Vagina (tissue), 2 donors: Measurements from ENCODE around the gene EIF1AY.

Experiments used
- POLR2A ChIP-seq, 2 donors: fragments of 450-650 bp; IDR thresholded peaks; one replicate each; pipeline ENCODE4 v1.6.1; 2017; ENCODE audit warnings: antibody characterized with exemption in 2 of 2, mild to moderate bottlenecking in 2 of 2, moderate library complexity in 2 of 2
- TF ChIP-seq, protein P1 (sequence below), 3 experiments: fragments of 450-650 bp in 2 of 3; fragments of 200-600 bp in 1 of 3; sonication (generic) in 1 of 3; IDR thresholded peaks; one replicate each; pipeline ENCODE4 v1.5.1; 2017 to 2019; ENCODE audit warnings: antibody characterized with exemption in 3 of 3, mild to moderate bottlenecking in 2 of 3, moderate library complexity in 2 of 3

DNA sequence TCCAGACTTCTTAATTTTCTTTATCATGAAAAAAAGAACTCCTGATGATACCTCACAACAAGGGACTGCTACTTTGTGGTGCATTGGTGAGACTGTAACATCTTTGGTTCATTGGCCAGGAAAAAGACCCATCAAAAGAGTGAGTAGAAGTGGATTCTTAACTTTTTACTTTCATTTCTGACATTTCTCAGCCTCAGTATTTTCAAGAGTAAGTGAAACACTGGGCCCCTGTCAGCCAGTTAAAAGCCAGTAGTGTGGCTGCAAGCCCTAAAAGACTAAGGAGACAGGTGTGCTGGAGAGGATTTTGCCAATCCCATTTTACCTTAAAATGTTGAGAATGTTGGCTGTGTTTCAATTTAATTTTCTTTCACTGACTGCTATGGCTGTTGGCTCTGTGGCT is 36.6 kb upstream of the EIF1AY start:
- TF ChIP-seq, protein P1, sequence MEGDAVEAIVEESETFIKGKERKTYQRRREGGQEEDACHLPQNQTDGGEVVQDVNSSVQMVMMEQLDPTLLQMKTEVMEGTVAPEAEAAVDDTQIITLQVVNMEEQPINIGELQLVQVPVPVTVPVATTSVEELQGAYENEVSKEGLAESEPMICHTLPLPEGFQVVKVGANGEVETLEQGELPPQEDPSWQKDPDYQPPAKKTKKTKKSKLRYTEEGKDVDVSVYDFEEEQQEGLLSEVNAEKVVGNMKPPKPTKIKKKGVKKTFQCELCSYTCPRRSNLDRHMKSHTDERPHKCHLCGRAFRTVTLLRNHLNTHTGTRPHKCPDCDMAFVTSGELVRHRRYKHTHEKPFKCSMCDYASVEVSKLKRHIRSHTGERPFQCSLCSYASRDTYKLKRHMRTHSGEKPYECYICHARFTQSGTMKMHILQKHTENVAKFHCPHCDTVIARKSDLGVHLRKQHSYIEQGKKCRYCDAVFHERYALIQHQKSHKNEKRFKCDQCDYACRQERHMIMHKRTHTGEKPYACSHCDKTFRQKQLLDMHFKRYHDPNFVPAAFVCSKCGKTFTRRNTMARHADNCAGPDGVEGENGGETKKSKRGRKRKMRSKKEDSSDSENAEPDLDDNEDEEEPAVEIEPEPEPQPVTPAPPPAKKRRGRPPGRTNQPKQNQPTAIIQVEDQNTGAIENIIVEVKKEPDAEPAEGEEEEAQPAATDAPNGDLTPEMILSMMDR (IDR thresholded peaks at IDR 0.05) = no peak
- no peak for TF ChIP-seq POLR2A (IDR thresholded peaks at IDR 0.05)
